ENCODE data around the gene RPTOR. TPM values are rescaled to one million over a fixed set of nuclear protein-coding genes. Genes with fewer than 3 reads are reported as not detected.

RPTOR gene
- total and polyA plus RNA-seq, 2 donors (not counting 3 experiments of a cell fraction or from before 2014, with no cell fraction given) = 10.7 to 41.8 TPM

DNA sequence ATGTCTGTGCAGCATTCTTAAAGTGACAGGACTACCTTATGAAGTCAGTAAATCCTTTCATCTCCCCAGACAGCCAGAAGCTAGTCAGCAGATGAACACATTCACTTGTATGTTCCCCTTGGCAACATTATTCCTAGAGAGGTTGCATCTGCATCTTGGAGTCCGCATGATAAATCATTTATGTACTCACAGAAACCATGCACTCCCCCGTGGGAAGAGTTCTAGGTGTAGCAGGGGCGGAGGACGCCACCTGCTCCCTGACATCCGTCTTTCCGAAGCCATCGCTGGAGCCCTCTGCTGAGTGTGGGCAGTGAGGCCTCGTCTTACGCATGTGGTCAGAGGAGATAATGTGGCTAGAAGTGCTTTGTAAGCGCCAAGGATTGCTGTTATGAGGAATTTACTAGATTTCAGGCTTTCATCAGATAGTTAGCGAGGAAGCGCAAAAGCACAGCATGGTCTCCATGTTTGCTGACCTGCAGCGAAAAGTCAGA, 144.5 kb downstream of the RPTOR start:
- Histone ChIP-seq H3K9me1 (replicated peaks; ENCODE audit: control insufficient read depth, extremely low read depth, insufficient read depth, low read length) (no peaks in the 10 kb centered on the region), H3K4me1 (ENCODE audit: control insufficient read depth, extremely low read depth, insufficient read depth, low read length) (no peaks in the 10 kb centered on the region), H2AFZ (ENCODE audit: low read depth, low read length) (no peak overlapping the region), H3K4me3 (replicated peaks in 1 of 3; ENCODE audit: insufficient read depth in 1 of 3, low read depth in 1 of 3, low read length in 3 of 3) (no peak overlapping the region), H3K36me3 (ENCODE audit: control insufficient read depth in 2 of 2, extremely low read depth in 1 of 2, insufficient read depth in 2 of 2, low read length in 2 of 2) (no peaks in the 10 kb centered on the region), H3K27me3 (ENCODE audit: control insufficient read depth in 2 of 2, insufficient read depth in 2 of 2, low read length in 2 of 2) (no peaks in the 10 kb centered on the region), H3K9me3 (replicated peaks; ENCODE audit: control insufficient read depth, insufficient read depth, low read length) (no peaks in the 10 kb centered on the region), H3K79me2 (ENCODE audit: control insufficient read depth, insufficient read depth, low read length) (peaks cover 2% of the 10 kb centered on the region), H3K4me2 (ENCODE audit: insufficient read depth, low read length) (no peak overlapping the region), H3K9ac (replicated peaks; ENCODE audit: extremely low read depth, insufficient read depth, low read length) (no peak overlapping the region), H4K20me1 (replicated peaks; ENCODE audit: control insufficient read depth, extremely low read depth, insufficient read depth, low read length) (no peaks in the 10 kb centered on the region), H3K27ac (ENCODE audit: insufficient read depth, low read depth, low read length) (no peak overlapping the region)
- no TSS peak for BruUV-seq (replicated peaks)
- DNase-seq (ENCODE audit: low read depth, low spot score) = no peak
- dilution Hi-C loops (cut with MboI; ENCODE audit: extremely low pct_ligation_motif_present, low sequenced_read_pairs) = no loop called here
- no peak for FAIRE-seq
- TF ChIP-seq, protein P1, sequence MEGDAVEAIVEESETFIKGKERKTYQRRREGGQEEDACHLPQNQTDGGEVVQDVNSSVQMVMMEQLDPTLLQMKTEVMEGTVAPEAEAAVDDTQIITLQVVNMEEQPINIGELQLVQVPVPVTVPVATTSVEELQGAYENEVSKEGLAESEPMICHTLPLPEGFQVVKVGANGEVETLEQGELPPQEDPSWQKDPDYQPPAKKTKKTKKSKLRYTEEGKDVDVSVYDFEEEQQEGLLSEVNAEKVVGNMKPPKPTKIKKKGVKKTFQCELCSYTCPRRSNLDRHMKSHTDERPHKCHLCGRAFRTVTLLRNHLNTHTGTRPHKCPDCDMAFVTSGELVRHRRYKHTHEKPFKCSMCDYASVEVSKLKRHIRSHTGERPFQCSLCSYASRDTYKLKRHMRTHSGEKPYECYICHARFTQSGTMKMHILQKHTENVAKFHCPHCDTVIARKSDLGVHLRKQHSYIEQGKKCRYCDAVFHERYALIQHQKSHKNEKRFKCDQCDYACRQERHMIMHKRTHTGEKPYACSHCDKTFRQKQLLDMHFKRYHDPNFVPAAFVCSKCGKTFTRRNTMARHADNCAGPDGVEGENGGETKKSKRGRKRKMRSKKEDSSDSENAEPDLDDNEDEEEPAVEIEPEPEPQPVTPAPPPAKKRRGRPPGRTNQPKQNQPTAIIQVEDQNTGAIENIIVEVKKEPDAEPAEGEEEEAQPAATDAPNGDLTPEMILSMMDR (IDR thresholded peaks at IDR 0.05; ENCODE audit: extremely low read depth in 1 of 2, insufficient read depth in 1 of 2, low read depth in 1 of 2, low read length in 2 of 2) = no peak
- TF ChIP-seq POLR2AphosphoS5 (IDR thresholded peaks at IDR 0.05; ENCODE audit: insufficient read depth, low read depth, low read length) (no peak), FOS (IDR thresholded peaks at IDR 0.05; ENCODE audit: borderline replicate concordance, insufficient read depth, low read length) (no peak), EZH2 (IDR thresholded peaks at IDR 0.05; ENCODE audit: borderline replicate concordance, low read depth, low read length, severe bottlenecking) (no peak), POLR2A (IDR thresholded peaks at IDR 0.05; ENCODE audit: low read depth, low read length) (no peak), JUN (IDR thresholded peaks at IDR 0.05; ENCODE audit: borderline replicate concordance, insufficient read depth, insufficient read length, low read depth) (no peak), MYC (IDR thresholded peaks at IDR 0.05; ENCODE audit: low read depth, low read length) (no peak), GATA2 (IDR thresholded peaks at IDR 0.05; ENCODE audit: insufficient read depth, insufficient read length, low read depth, low read length) (no peak)
- TF ChIP-seq, protein P2, sequence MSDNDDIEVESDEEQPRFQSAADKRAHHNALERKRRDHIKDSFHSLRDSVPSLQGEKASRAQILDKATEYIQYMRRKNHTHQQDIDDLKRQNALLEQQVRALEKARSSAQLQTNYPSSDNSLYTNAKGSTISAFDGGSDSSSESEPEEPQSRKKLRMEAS (IDR thresholded peaks at IDR 0.05; ENCODE audit: insufficient read depth, insufficient read length) = no peak
- ChIA-PET CTCF (no interaction called here), POLR2A (no interaction called here)
- intact Hi-C loops (cut with micrococcal nuclease) = no loop called here

All from endothelial cell of umbilical vein (primary cell).